ENCODE results near the gene TRABD.

The TRABD gene

DNA sequence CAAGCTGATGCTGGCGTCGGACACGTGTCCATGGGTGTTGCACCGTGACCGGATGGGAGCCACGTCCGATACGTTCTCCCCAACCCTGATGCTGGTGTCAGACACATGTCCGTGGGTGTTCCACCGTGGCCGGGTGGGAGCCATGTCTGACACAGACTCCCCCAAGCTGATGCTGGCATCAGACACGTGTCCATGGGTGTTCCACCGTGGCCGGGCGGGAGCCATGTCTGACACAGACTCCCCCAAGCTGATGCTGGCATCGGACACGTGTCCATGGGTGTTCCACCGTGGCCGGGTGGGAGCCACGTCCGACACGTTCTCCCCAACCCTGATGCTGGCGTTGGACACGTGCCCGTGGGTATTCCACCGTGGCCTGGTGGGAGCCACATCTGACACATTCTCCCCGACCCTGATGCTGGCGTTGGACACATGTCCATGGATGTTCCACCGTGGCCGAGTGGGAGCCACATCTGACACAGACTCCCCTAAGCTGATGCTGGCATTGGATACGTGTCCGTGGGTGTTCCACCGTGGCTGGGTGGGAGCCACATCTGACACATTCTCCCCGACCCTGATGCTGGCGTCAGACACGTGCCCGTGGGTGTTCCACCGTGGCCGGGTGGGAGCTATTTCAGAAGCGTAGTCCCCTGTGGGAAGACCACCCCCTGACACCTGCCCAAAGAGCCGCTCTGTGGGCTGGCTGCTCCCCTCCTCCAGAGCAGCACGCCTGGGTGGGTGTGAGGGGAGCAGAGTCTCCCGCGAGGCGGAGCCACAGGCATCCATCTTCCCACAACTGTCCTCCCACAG is 35.1 kb downstream of the TRABD start:
- DNase-seq: no peak

- DNase-seq: no peak
These were observed 35.9 kb downstream of the TRABD start for GRCh38 chr22:50221410-50222300.

- DNase-seq: no peak
These were observed 36.8 kb downstream of the TRABD start for GRCh38 chr22:50222508-50222907.

- no peak for DNase-seq
These were observed 38.4 kb downstream of the TRABD start for GRCh38 chr22:50224071-50224470.

- no peak for DNase-seq
These were observed 39.7 kb downstream of the TRABD start for GRCh38 chr22:50225200-50225969.

DNA sequence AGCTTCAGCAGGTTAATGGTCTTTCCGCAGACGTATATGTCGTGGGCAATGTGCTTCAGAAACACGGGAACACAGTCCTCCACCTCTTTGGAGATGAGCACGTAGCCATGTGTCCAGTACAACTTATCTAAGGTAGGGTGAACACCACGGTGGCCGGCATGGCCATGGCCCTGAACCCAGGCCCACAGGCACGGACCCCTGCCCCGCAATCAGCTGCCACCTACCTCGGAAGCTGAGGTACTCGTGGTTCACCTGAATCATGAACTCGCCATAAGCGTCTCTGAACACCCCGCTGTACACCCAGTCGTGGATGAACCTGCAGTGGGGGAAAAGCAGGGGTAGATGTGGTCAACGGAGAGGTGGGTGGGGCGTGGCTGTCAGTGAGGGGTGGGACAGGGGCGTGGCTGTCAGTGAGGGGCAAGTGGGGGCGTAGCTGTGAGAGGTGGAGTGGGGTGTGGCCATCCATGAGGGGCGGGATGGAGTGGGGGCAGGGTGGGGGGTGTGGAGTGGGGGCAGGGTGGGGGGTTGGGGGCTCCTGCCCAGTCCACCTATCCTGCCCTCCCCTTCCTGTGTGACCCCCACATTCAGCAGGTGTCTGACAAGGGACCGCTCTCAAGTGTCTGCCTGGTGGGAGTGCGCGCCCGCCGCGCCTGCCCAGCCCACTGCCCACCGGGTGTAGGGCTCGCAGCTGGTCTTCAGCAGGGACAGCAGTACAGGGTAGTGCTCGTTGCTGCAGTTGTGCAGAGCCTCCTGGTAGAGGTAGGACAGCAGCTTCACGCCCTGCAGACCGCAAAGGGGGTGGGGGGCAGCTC is 40.6 kb downstream of the TRABD start:
- no peak for DNase-seq

- no peak for DNase-seq
These were observed 41.1 kb downstream of the TRABD start for GRCh38 chr22:50226875-50227165.

- no peak for DNase-seq
These were observed 42.0 kb downstream of the TRABD start for GRCh38 chr22:50227579-50228215.

DNA sequence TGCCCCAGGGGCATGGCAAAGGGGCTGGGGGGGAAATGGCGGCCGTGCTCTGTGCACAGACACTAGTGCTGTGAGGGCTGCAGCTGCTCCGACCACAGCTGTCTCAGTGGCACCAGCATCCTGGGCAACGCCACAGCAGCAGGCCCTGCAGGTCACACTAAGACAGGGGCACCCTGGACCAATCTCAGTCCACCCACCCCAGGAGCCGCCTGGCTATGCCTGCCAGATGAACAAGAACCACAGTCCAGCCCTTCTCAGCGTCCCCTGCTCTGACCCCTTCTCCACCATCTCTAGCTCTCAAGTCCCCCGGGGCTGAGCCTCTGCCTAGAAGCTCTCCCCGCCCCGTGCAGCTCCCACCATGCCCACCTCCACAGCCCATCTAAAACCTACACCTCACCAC is 42.7 kb downstream of the TRABD start:
- no peak for DNase-seq

DNA sequence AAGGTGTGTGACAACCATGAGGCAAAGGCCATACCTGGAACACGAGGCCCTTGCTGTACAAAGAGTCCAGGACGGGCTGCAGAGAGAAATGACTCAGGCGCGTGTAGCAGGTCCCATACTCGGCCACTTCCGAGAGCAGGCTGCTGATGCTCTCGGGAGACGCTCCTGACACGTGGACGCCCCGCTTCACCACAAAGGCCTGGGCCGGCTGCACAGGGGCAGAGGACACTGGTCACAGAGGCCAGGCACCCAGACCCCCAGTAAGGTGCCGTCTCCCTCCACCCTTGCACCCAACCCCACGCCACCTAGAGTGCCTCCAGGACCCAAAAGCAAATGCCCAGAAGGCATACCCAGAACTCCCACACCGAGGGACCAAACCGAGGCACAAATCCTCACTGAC is 43.7 kb downstream of the TRABD start:
- no peak for DNase-seq

- DNase-seq: no peak
These were observed 46.9 kb downstream of the TRABD start for GRCh38 chr22:50232481-50233151.

- DNase-seq: no peak
These were observed 47.5 kb downstream of the TRABD start for GRCh38 chr22:50233223-50233622.

- DNase-seq: no peak
These were observed 51.2 kb downstream of the TRABD start for GRCh38 chr22:50236731-50237409.

- DNase-seq: no peak
These were observed 53.0 kb downstream of the TRABD start for GRCh38 chr22:50238755-50239154.

DNA sequence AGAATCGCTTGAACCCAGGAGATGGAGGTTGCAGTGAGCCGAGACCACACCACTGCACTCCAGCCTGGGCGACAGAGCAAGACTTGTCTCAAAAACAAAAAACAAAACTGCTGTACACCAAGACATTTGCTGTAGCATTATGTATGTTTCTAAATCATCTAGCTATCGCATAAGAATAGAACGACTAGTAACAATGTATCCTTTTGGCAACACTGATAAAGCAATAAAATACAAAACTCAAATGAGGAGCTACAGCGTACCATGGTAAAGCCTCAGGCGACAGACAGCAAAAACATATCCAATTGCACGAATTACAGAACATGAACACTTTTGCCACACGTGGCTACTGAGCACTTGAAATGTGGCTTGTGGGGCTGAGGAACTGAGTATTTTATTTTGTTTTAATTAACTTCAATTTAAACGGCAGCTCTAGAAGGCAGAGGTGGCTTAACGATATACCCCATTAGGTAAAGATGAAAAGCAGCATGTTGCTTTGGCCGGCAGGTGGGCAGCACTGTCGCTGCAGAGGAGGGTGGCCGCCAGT is 56.8 kb downstream of the TRABD start:
- no peak for DNase-seq

- DNase-seq: no peak
These were observed 58.1 kb downstream of the TRABD start for GRCh38 chr22:50243685-50244419.

GRCh38 chr22:50244420-50245213 is 58.9 kb downstream of the TRABD start, which contains the start of gene TUBGCP6:
Gene TUBGCP6, minus strand, starts transcription at chr22:50245023. Its CDS starts 564 bp downstream, at chr22:50244459.
- DNase-seq: peak; percentile 33

DNA sequence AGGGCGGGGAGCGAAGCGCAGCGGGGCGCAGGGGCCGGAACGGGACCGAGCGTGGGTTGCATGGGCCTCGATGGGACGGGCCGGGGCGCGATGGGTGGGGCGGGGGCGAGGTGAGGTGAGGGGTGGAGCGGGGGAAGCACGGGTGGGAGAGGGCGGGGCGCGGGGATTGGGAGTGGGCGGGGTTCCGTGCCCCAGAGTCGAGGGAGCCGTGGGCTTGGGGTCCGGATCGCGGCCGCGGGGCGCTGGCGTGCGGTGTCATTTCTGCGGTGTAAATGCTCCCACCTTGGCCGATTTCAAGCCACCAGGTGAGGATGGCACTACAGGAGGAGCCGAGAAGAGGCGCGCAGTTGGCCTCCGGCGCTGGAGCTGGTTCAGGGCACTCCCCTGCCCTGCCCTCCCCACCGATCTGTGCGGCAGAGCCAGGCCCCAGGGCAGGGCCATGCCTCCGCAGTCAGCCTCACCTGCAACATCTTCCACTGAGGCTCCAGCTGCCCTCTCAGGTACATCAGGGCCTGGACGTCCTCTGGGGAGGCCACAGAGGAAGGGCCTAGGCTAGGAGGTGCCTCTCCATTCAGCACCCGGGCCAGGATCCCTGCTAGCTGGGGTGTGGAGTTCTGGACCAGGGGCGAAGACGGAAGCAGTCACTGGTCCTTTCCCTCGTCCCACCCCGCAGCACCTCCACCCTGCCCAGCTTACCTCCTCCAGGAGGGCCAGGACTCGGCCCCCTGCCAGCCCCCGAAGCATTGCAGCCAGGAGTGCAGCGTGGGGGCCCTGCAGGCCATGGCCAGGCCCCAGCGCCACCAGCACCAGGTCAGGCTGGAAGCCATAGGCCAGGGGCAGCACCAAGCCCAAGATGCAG is 59.7 kb downstream of the TRABD start:
- no peak for DNase-seq

Data from DMS79 (cell line).